ENCODE measurements around the gene MPP4. TPM values are rescaled to one million over a fixed set of nuclear protein-coding genes. Genes with fewer than 3 reads are reported as not detected.

MPP4 gene
- total RNA-seq, 1 experiment from 2014 or later: not detected

GRCh38 chr2:201622306-201622970 is 76.0 kb downstream of the MPP4 start:
- no peak overlapping the region for H3K23ac ChIP-seq (ENCODE audit: insufficient read length, low read depth, low read length)
- no peak overlapping the region for H4K5ac ChIP-seq (ENCODE audit: insufficient read length, low read depth, low read length)
- no peak overlapping the region for H3K18ac ChIP-seq (ENCODE audit: insufficient read length, low read depth, low read length)
- H3K14ac ChIP-seq (ENCODE audit: insufficient read depth, low read length): no peak overlapping the region
- no peak overlapping the region for H3K56ac ChIP-seq (ENCODE audit: insufficient read length, low read depth, low read length)
- H3K23me2 ChIP-seq (ENCODE audit: insufficient read length, low read depth, low read length, poor library complexity, severe bottlenecking): no peaks in the 10 kb centered on the region
- no peaks in the 10 kb centered on the region for H3K79me2 ChIP-seq (ENCODE audit: insufficient read depth, low read length)
- no peaks in the 10 kb centered on the region for H3K4me1 Mint-ChIP-seq
- no peak overlapping the region for H2BK12ac ChIP-seq (ENCODE audit: insufficient read length, low read depth, low read length)
- H3K27ac Mint-ChIP-seq: no peak overlapping the region; a peak in 1 of 7 replicates
- H4K8ac ChIP-seq (replicated peaks; ENCODE audit: insufficient read length, low read depth, low read length): no peak overlapping the region
- H3K4me2 ChIP-seq (ENCODE audit: insufficient read depth, insufficient read length, low read length): no peak overlapping the region
- no peaks in the 10 kb centered on the region for H3K4me1 ChIP-seq (ENCODE audit: insufficient read depth, low read length)
- TF ChIP-seq CTCF (conservative IDR thresholded peaks at IDR 0.05): no peak
- H3K4ac ChIP-seq (ENCODE audit: low read depth, low read length): no peak overlapping the region
- H4K91ac ChIP-seq (ENCODE audit: insufficient read length, low read depth, low read length): no peak overlapping the region
- H3K27ac ChIP-seq (ENCODE audit: insufficient read length, low read depth, low read length): no peak overlapping the region
- H3K27me3 Mint-ChIP-seq (ENCODE audit: low read depth): no peaks in the 10 kb centered on the region
- H2BK20ac ChIP-seq (ENCODE audit: low read depth, low read length, poor library complexity, severe bottlenecking): no peak overlapping the region
- no peaks in the 10 kb centered on the region for H3K9me3 Mint-ChIP-seq
- no peaks in the 10 kb centered on the region for H3K27me3 ChIP-seq (ENCODE audit: insufficient read depth, low read length)
- H3K36me3 Mint-ChIP-seq (ENCODE audit: insufficient read depth in 1 of 3, low read depth in 3 of 3): peaks cover 5 to 31% (median 30%) of the 10 kb centered on the region in 3 experiments
- no peak overlapping the region for H3K4me3 Mint-ChIP-seq
- H3K9me3 ChIP-seq (ENCODE audit: control insufficient read depth, low read depth, low read length): no peaks in the 10 kb centered on the region
- H3K9ac ChIP-seq (ENCODE audit: extremely low read depth, insufficient read length, low read length): no peak overlapping the region
- no peak for DNase-seq
- no peak overlapping the region for H3T11ph ChIP-seq (ENCODE audit: low read length)
- H2BK15ac ChIP-seq (ENCODE audit: low read depth, low read length): no peak overlapping the region
- no peaks in the 10 kb centered on the region for H3K79me1 ChIP-seq (ENCODE audit: insufficient read depth, low read depth, low read length, poor library complexity, severe bottlenecking)
- no peak overlapping the region for H2AFZ ChIP-seq (ENCODE audit: low read length)
- H4K20me1 ChIP-seq (ENCODE audit: control insufficient read depth, insufficient read depth, insufficient read length): no peaks in the 10 kb centered on the region
- H2BK5ac ChIP-seq (ENCODE audit: insufficient read length, low read length): no peak overlapping the region
- H2AK5ac ChIP-seq (ENCODE audit: insufficient read length, low read length): no peak overlapping the region
- no peak overlapping the region for H2BK120ac ChIP-seq (ENCODE audit: low read depth, low read length, poor library complexity, severe bottlenecking)
- WGBS (ENCODE audit: extremely low coverage, insufficient read length, low lambda C conversion rate): no CpG with 5 or more reads among the region's 5 CpGs
